GM12891 (cell line): ENCODE results near the gene LTBP2.

Experiments used
- POLR2A ChIP-seq: IDR thresholded peaks from 2 replicates; pipeline ENCODE4 v1.6.1; 2011; ENCODE audit warnings: low read depth, low read length, control low read depth
- POU2F2 ChIP-seq: IDR thresholded peaks from 2 replicates; pipeline ENCODE4 v1.6.1; 2011; ENCODE audit warnings: low read depth, mild to moderate bottlenecking, control low read depth, low read length, moderate library complexity
- SPI1 ChIP-seq: IDR thresholded peaks from 2 replicates; pipeline ENCODE4 v1.6.1; 2011; ENCODE audit warnings: low read depth, low read length, control low read depth
- TAF1 ChIP-seq: IDR thresholded peaks from 2 replicates; pipeline ENCODE4 v1.6.1; 2011; ENCODE audit warnings: low read depth, low read length, control low read depth

DNA sequence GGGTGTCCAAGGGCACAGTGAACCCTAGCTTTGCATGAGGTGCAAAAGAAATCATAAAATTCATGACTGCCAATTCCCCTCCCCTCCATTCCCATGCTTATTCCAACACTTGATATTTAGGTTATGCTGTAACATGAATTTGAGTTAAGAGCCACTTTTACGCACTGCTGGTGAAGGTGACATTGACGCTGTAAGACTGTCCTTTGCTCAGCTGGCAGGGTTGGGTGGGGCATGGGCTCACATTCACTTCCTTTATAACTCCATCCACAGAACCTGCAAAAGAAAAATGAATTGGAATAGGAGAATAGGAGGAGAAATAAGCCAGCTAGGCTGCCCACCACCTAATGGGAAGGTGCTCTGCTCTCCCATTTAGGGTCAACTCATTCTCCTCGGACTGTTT lies 125.9 kb downstream of the LTBP2 start:
- TF ChIP-seq POLR2A (no peak), TAF1 (no peak), POU2F2 (no peak), SPI1 (no peak)
